Gastroesophageal sphincter (tissue), 3 donors: ENCODE measurements around the gene CDH23.

Experiments
- CTCF ChIP-seq, 4 experiments: fragments of 200-600 bp in 2 of 4; fragments of 450-650 bp in 2 of 4; sonication (generic) in 1 of 4; IDR thresholded peaks; one replicate each; pipeline ENCODE4 v1.5.1; 2017 to 2019; ENCODE audit warnings: antibody characterized with exemption in 4 of 4, mild to moderate bottlenecking in 2 of 4, moderate library complexity in 2 of 4
- POLR2A ChIP-seq, 2 donors: fragments of 450-650 bp; IDR thresholded peaks; one replicate each; pipeline ENCODE4 v1.6.1; 2017; ENCODE audit warnings: antibody characterized with exemption in 2 of 2, mild to moderate bottlenecking in 2 of 2, moderate library complexity in 1 of 2
- POLR2AphosphoS5 ChIP-seq: sonication (generic); formaldehyde crosslinking; IDR thresholded peaks from one replicate; pipeline ENCODE4 v1.6.1; 2017; ENCODE audit warnings: antibody characterized with exemption

GRCh38 chr10:71711052-71711623, 314.4 kb downstream of the CDH23 start:
- TF ChIP-seq CTCF (IDR thresholded peaks at IDR 0.05) (no peak), POLR2A (IDR thresholded peaks at IDR 0.05) (no peak), POLR2AphosphoS5 (no peak)
